D721Med (cell line): ENCODE results near the gene KIF19.
A peak's percentile ranks its signal among the peaks of the same experiment; 100 is the strongest.

Experiments used
- DNase-seq: peaks from one replicate; pipeline ENCODE4 v3.0.0; 2011; ENCODE audit warnings: low spot score; ENCODE audit not compliant: insufficient read length
- FAIRE-seq: peaks from 2 replicates; lab custom pipeline; 2011; peaks lifted over from hg19 to GRCh38; lab: Jason Lieb, UNC
- CTCF ChIP-seq: IDR thresholded peaks from 2 replicates; pipeline ENCODE4 v1.5.1; 2012; ENCODE audit warnings: mild to moderate bottlenecking, control low read depth; ENCODE audit not compliant: insufficient read depth; ENCODE audit errors: missing control alignments

KIF19 gene

GRCh38 chr17:74354123-74354522 lies 28.1 kb downstream of the KIF19 start:
- peak; percentile 98 for TF ChIP-seq CTCF
- DNase-seq (no peak), FAIRE-seq (no peak)

GRCh38 chr17:74354561-74354960 lies 28.5 kb downstream of the KIF19 start:
- no peak for TF ChIP-seq CTCF
- FAIRE-seq (no peak), DNase-seq (no peak)

GRCh38 chr17:74355065-74355464 lies 29.0 kb downstream of the KIF19 start:
- FAIRE-seq, result no peak
- TF ChIP-seq CTCF, result no peak
- no peak for DNase-seq

- DNase-seq (no peak), FAIRE-seq (no peak)
- TF ChIP-seq CTCF, result no peak
Observed at GRCh38 chr17:74356646-74357465, 30.8 kb downstream of the KIF19 start.

- TF ChIP-seq CTCF, result no peak
- FAIRE-seq (no peak), DNase-seq (no peak)
Observed at GRCh38 chr17:74357466-74357809, 31.4 kb downstream of the KIF19 start.

- no peak for FAIRE-seq
- no peak for DNase-seq
- no peak for TF ChIP-seq CTCF
Observed at GRCh38 chr17:74358697-74359096, 32.7 kb downstream of the KIF19 start.

GRCh38 chr17:74359916-74360315 lies 33.9 kb downstream of the KIF19 start:
- no peak for FAIRE-seq
- no peak for DNase-seq
- TF ChIP-seq CTCF, result no peak
